Fibroblast of the aortic adventitia (primary cell): ENCODE data around the gene VEGFA. TPM values are rescaled to one million over a fixed set of nuclear protein-coding genes. Genes with fewer than 3 reads are reported as not detected.

Source experiments
- DNase-seq: peaks from one replicate; pipeline ENCODE4 v3.0.0-alpha.2; 2010; ENCODE audit warnings: low read depth
- H3K4me3 ChIP-seq: 2 replicates; pipeline ENCODE4 v1.5.1; 2011; ENCODE audit warnings: low read depth, mild to moderate bottlenecking, control low read depth, low read length, moderate library complexity
- total RNA-seq: library from RNA; depleted of rRNA; stranded (reverse); fragments of >200 nt; gene quantifications from 2 replicates; pipeline ENCODE4 v1.2.3, GENCODE V29; 2012; ENCODE audit warnings: low replicate concordance
- TF ChIP-seq, protein P1 (sequence below): IDR thresholded peaks from 2 replicates; pipeline ENCODE4 v1.5.1; 2011; ENCODE audit warnings: mild to moderate bottlenecking, low read length, control low read depth, inconsistent platforms; ENCODE audit not compliant: insufficient read depth

VEGFA gene
- total RNA-seq, 1 donor, result 98.9 TPM

GRCh38 chr6:43786664-43787329, 16.8 kb downstream of the VEGFA start:
- no peak overlapping the region for H3K4me3 ChIP-seq
- TF ChIP-seq, protein P1, sequence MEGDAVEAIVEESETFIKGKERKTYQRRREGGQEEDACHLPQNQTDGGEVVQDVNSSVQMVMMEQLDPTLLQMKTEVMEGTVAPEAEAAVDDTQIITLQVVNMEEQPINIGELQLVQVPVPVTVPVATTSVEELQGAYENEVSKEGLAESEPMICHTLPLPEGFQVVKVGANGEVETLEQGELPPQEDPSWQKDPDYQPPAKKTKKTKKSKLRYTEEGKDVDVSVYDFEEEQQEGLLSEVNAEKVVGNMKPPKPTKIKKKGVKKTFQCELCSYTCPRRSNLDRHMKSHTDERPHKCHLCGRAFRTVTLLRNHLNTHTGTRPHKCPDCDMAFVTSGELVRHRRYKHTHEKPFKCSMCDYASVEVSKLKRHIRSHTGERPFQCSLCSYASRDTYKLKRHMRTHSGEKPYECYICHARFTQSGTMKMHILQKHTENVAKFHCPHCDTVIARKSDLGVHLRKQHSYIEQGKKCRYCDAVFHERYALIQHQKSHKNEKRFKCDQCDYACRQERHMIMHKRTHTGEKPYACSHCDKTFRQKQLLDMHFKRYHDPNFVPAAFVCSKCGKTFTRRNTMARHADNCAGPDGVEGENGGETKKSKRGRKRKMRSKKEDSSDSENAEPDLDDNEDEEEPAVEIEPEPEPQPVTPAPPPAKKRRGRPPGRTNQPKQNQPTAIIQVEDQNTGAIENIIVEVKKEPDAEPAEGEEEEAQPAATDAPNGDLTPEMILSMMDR, result no peak
- DNase-seq, result no peak

DNA sequence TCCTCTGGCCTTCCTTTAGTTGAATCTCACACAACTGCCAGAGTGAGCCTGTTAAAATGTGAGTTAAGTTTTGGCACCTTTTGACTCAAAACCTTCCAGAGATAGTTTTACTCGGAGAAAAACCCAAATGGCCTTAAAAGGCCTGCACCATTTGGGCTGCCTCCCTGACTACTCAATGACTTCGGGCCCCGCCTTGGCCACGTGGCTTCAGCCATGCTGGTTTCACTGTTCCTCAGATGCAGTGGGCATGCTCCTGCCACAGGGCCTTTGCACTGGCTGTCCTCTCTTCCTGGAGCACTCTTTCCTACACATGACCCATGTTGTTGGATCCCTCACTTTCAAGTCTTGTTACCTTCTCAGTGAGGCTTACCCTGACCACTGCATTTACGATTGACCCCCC, 18.3 kb downstream of the VEGFA start:
- DNase-seq, result no peak
- TF ChIP-seq, protein P1, result no peak
- no peak overlapping the region for H3K4me3 ChIP-seq

- H3K4me3 ChIP-seq, result no peak overlapping the region
- TF ChIP-seq, protein P1, result no peak
- no peak for DNase-seq
These were observed 19.4 kb downstream of the VEGFA start for GRCh38 chr6:43789447-43789846.

GRCh38 chr6:43790031-43790430, 20.0 kb downstream of the VEGFA start:
- DNase-seq, result peak; percentile 86
- TF ChIP-seq, protein P1, result no peak
- H3K4me3 ChIP-seq, result no peak overlapping the region

DNA sequence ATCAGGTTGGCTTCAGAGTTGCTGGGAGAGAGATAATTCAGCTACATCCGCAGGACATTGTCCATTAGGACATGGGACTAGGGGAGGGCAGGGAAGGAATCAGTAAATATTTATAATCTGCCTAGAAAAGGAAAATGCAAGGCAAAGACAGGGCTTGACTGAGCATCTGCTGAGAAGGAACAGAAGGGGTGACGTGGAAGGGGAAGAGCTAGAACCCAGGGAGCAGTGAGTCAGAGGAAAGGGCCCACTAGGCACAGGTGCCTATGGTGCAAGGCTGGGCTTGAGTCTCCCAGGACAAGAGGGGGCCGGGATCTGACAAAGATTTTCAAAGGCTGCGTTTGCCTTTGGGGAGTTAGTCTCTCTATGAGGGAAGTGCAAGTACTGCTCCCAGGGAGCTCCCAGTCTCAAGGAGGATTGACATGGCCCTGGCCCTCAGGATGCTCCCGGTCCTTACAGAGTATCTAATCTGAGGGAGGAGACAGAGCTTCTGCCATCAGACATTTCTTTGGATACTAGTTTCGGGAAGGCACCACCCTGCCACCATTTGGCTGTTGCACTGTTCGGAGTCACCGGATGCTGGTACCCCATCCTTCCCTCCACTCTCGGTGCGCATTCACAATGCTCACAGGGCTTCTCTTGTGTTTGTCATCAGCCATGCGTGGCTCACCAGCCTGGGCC, 21.9 kb downstream of the VEGFA start:
- no peak overlapping the region for H3K4me3 ChIP-seq
- TF ChIP-seq, protein P1, result no peak
- DNase-seq, result no peak

DNA sequence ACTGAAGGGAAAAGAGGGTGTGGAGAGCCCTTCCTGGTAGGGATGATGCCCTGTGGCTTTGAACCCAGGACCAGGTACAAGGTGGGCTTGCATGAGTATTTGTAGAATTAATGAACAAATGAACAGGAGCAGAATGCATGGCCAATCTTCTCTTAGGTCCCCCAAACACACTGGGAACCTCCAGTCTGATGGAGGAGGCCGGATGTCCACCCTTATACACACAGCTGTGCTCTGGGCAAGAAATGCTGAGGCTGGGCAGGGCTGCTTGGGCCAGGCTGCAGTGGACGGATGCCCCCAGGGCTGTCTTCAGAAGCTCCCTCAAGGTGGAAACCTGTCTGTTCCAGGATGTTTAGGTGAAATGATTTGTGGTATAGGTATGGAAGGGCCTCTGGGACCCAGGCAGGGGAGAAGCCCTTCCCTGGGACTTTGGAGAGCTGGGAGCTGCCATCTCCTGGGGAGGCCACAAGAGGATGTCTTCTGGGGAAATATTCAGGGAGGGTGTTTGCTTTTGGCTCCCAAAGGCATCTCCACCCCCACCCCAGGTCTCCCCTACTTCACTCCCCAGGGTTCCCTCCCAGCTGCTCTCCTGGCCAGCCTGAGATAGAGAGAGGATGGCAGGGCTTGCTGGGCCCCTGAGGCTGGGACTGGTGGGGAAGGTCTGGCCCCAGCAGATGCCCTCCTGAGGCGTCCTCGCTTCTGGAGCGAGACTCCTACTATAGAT, 23.3 kb downstream of the VEGFA start:
- TF ChIP-seq, protein P1, result no peak
- DNase-seq, result no peak
- no peak overlapping the region for H3K4me3 ChIP-seq
